HepG2 (cell line): ENCODE data around the gene NGDN. TPM values are rescaled to one million over a fixed set of nuclear protein-coding genes. Genes with fewer than 3 reads are reported as not detected.

Source experiments
- BCLAF1 ChIP-seq: fragments of 450-650 bp; IDR thresholded peaks from 2 replicates; pipeline ENCODE4 v1.6.1; 2017; ENCODE audit warnings: mild to moderate bottlenecking
- FOXO1 ChIP-seq: sonication (generic); formaldehyde crosslinking; IDR thresholded peaks from 2 replicates; pipeline ENCODE4 v1.4.0; 2020; ENCODE audit warnings: missing genetic modification reagents
- GPN1 ChIP-seq: sonication (generic); formaldehyde crosslinking; IDR thresholded peaks from 2 replicates; pipeline ENCODE4 v1.5.1; 2020; ENCODE audit warnings: missing genetic modification reagents, borderline replicate concordance
- KDM6A ChIP-seq: IDR thresholded peaks from 2 replicates; pipeline ENCODE4 v1.6.1; 2016; ENCODE audit warnings: low read depth
- KLF16 ChIP-seq, 2 experiments: sonication (generic) in 1 of 2; formaldehyde crosslinking in 1 of 2; IDR thresholded peaks; 2 replicates each; pipeline versions ENCODE4 v1.6.1 to v1.8.0; 2016 to 2023; ENCODE audit warnings: missing genetic modification reagents in 2 of 2, missing compliant biosample characterization in 1 of 2
- MLX ChIP-seq: IDR thresholded peaks from 2 replicates; pipeline ENCODE4 v1.6.1; 2016
- PRDM4 ChIP-seq: sonication (generic); formaldehyde crosslinking; IDR thresholded peaks from 2 replicates; pipeline ENCODE4 v1.9.0; 2021; ENCODE audit warnings: missing genetic modification reagents, borderline replicate concordance
- SAFB2 ChIP-seq: sonication (generic); formaldehyde crosslinking; IDR thresholded peaks from 2 replicates; pipeline ENCODE4 v1.5.1; 2020; ENCODE audit warnings: missing genetic modification reagents, low read depth, mild to moderate bottlenecking, borderline replicate concordance
- UBTF ChIP-seq: sonication (generic); formaldehyde crosslinking; IDR thresholded peaks from 2 replicates; pipeline ENCODE4 v1.4.0; 2020; ENCODE audit warnings: mild to moderate bottlenecking, missing genetic modification reagents
- ZBTB34 ChIP-seq: sonication (generic); formaldehyde crosslinking; IDR thresholded peaks from 2 replicates; pipeline ENCODE4 v1.8.0; 2022; ENCODE audit warnings: mild to moderate bottlenecking, missing genetic modification reagents
- ZNF230 ChIP-seq: sonication (generic); formaldehyde crosslinking; IDR thresholded peaks from 2 replicates; pipeline ENCODE4 v1.4.0; 2020; ENCODE audit warnings: mild to moderate bottlenecking, missing genetic modification reagents
- ZNF567 ChIP-seq: sonication (generic); formaldehyde crosslinking; IDR thresholded peaks from 2 replicates; pipeline ENCODE4 v1.8.1; 2023; ENCODE audit warnings: mild to moderate bottlenecking, missing genetic modification reagents, borderline replicate concordance
- ZNF687 ChIP-seq: sonication (generic); formaldehyde crosslinking; IDR thresholded peaks from 2 replicates; pipeline ENCODE4 v1.5.1; 2020; ENCODE audit warnings: mild to moderate bottlenecking, missing genetic modification reagents, moderate library complexity
- polyA plus RNA-seq, 8 experiments: library from polyadenylated mRNA; depleted of rRNA in 3 of 8; stranded (reverse) in 7 of 8; unstranded in 1 of 8; fragments of >200 nt; fragmentation: Illumina TruSeq in 4 of 8; extraction: Trizol in 4 of 8; gene quantifications; 2 replicates each; pipeline versions ENCODE4 v1.2.1 to v1.2.3, GENCODE V29; 2011 to 2016; ENCODE audit warnings: low read depth in 4 of 8, missing spikeins in 1 of 8, mixed read lengths in 1 of 8; ENCODE audit not compliant: insufficient read depth in 1 of 8
- total RNA-seq, 5 experiments: library from RNA; depleted of rRNA; stranded (reverse); fragments of >200 nt; fragmentation: Illumina TruSeq; extraction: Trizol; gene quantifications; 2 replicates each; pipeline ENCODE4 v1.2.3, GENCODE V29; 2016; ENCODE audit warnings: low read depth in 1 of 5

The NGDN gene
- total and polyA plus RNA-seq, 2 of the 13 experiments (the other 11 are each of a cell fraction or from before 2014, with no cell fraction given): 154 to 216 TPM

GRCh38 chr14:23435543-23436326 lies 33.8 kb upstream of the NGDN start, which contains the start of gene MYH7 (continued):
- TF ChIP-seq ZNF687 (CRISPR knock-in tag): peak; percentile 81
- TF ChIP-seq ZNF567 (CRISPR knock-in tag): no peak; the same call in 1 of the 2 replicates
- TF ChIP-seq KDM6A (CRISPR knock-in tag): 0 out of 2 replicates have a peak, but pooled peaks have one; percentile 19
- TF ChIP-seq MLX (CRISPR knock-in tag): peak; percentile 22; the same call in 1 of the 2 replicates
- no peak for TF ChIP-seq PRDM4 (CRISPR knock-in tag)
- TF ChIP-seq BCLAF1: no peak
- TF ChIP-seq GPN1 (CRISPR knock-in tag): no peak
- peak; percentile 55; the same call in 1 of the 2 replicates for TF ChIP-seq ZBTB34 (CRISPR knock-in tag)
- peak; percentile 24; the same call in 1 of the 2 replicates for TF ChIP-seq FOXO1 (CRISPR knock-in tag)
- peak; percentile 83; the same call in 1 of the 2 replicates for TF ChIP-seq SAFB2
- no peak; the same call in 1 of the 2 replicates for TF ChIP-seq UBTF (CRISPR knock-in tag)
- peak; percentile 64; the same call in 1 of the 2 replicates for TF ChIP-seq ZNF230
- no peak for TF ChIP-seq KLF16 (CRISPR knock-in tag; IDR thresholded peaks at IDR 0.05)
